GM23338 (cell line): ENCODE results near the gene PDLIM5. TPM values are rescaled to one million over a fixed set of nuclear protein-coding genes. Genes with fewer than 3 reads are reported as not detected.

ENCODE experiments used
- ATAC-seq: fragments of 200-7000 bp; cut with Tn5 transposase; 3 replicates; pipeline ENCODE4 v1.9.1; 2020
- DNase-seq: peaks from one replicate; pipeline ENCODE4 v3.0.0-alpha.2; 2015; ENCODE audit warnings: low spot score
- H2AFZ ChIP-seq: fragments of 200-600 bp; sonication (generic); 2 replicates; pipeline ENCODE4 v1.8.0; 2016; ENCODE audit warnings: antibody characterized with exemption, mild to moderate bottlenecking, moderate library complexity
- H3F3A ChIP-seq: fragments of 200-600 bp; sonication (generic); replicated peaks from 2 replicates; pipeline ENCODE4 v1.8.0; 2017; ENCODE audit warnings: antibody characterized with exemption, mixed run types, low read depth
- H3K27ac ChIP-seq: fragments of 200-600 bp; sonication (generic); 2 replicates; pipeline ENCODE4 v1.6.1; 2016; ENCODE audit warnings: low read depth
- H3K27me3 ChIP-seq: fragments of 200-600 bp; sonication (generic); 2 replicates; pipeline ENCODE4 v1.8.0; 2016; ENCODE audit warnings: mild to moderate bottlenecking, mixed run types, moderate library complexity; ENCODE audit not compliant: insufficient read depth
- H3K36me3 ChIP-seq: fragments of 200-600 bp; sonication (generic); 2 replicates; pipeline ENCODE4 v1.8.0; 2016; ENCODE audit warnings: mild to moderate bottlenecking; ENCODE audit not compliant: insufficient read depth
- H3K4me1 ChIP-seq: fragments of 200-600 bp; sonication (generic); 2 replicates; pipeline ENCODE4 v1.8.0; 2016; ENCODE audit warnings: mild to moderate bottlenecking, moderate library complexity; ENCODE audit not compliant: insufficient read depth
- H3K4me2 ChIP-seq: fragments of 200-600 bp; sonication (generic); 2 replicates; pipeline ENCODE4 v1.7.1; 2017; ENCODE audit warnings: mixed run types
- H3K4me3 ChIP-seq: fragments of 200-600 bp; sonication (generic); 2 replicates; pipeline ENCODE4 v1.6.1; 2016; ENCODE audit warnings: mixed run types
- H3K79me2 ChIP-seq: fragments of 200-600 bp; sonication (generic); replicated peaks from 2 replicates; pipeline ENCODE4 v1.8.0; 2017; ENCODE audit warnings: mild to moderate bottlenecking; ENCODE audit not compliant: insufficient read depth
- H3K9me2 ChIP-seq: fragments of 200-600 bp; sonication (generic); 2 replicates; pipeline ENCODE4 v1.8.0; 2017; ENCODE audit not compliant: insufficient read depth
- H4K20me1 ChIP-seq: fragments of 200-600 bp; sonication (generic); replicated peaks from 2 replicates; pipeline ENCODE4 v1.8.0; 2017; ENCODE audit warnings: mild to moderate bottlenecking; ENCODE audit not compliant: insufficient read depth
- H3K27ac Mint-ChIP-seq: 2 replicates; pipeline ENCODE4 v1.8.0; 2020; ENCODE audit warnings: inconsistent platforms, mild to moderate bottlenecking, moderate library complexity, mixed read lengths
- H3K27me3 Mint-ChIP-seq: 3 replicates; pipeline ENCODE4 v1.8.0; 2022; ENCODE audit warnings: low read depth, mild to moderate bottlenecking, moderate library complexity, mixed read lengths, inconsistent platforms; ENCODE audit not compliant: insufficient read depth, poor library complexity
- H3K36me3 Mint-ChIP-seq: 3 replicates; pipeline ENCODE4 v1.8.0; 2021; ENCODE audit warnings: low read depth, mild to moderate bottlenecking, inconsistent platforms, moderate library complexity, mixed read lengths
- H3K4me1 Mint-ChIP-seq: 3 replicates; pipeline ENCODE4 v1.8.0; 2020; ENCODE audit warnings: mild to moderate bottlenecking, inconsistent platforms, mixed read lengths
- H3K4me3 Mint-ChIP-seq: 3 replicates; pipeline ENCODE4 v1.8.0; 2021; ENCODE audit warnings: moderate library complexity, mild to moderate bottlenecking, inconsistent platforms, mixed read lengths
- H3K9me3 Mint-ChIP-seq: 3 replicates; pipeline ENCODE4 v1.8.0; 2020; ENCODE audit warnings: moderate library complexity, mild to moderate bottlenecking, inconsistent platforms, mixed read lengths
- CREB1 ChIP-seq: fragments of 250-450 bp; sonication (Bioruptor Pico); IDR thresholded peaks from 2 replicates; pipeline ENCODE4 v1.5.0; 2020; ENCODE audit warnings: low read depth, mild to moderate bottlenecking, moderate library complexity
- EZH2 ChIP-seq: fragments of 200-600 bp; sonication (generic); IDR thresholded peaks from one replicate; pipeline ENCODE4 v1.8.0; 2017; ENCODE audit warnings: antibody characterized with exemption, mild to moderate bottlenecking, low read depth; ENCODE audit not compliant: unreplicated experiment
- EZH2phosphoT487 ChIP-seq: fragments of 200-600 bp; sonication (generic); IDR thresholded peaks from one replicate; pipeline ENCODE4 v1.8.1; 2018; ENCODE audit warnings: antibody characterized with exemption; ENCODE audit not compliant: unreplicated experiment
- NANOG ChIP-seq: IDR thresholded peaks from 2 replicates; pipeline ENCODE4 v1.6.1; 2016; ENCODE audit warnings: antibody characterized with exemption, borderline replicate concordance
- POLR2AphosphoS5 ChIP-seq: IDR thresholded peaks from 2 replicates; pipeline ENCODE4 v1.6.1; 2016; ENCODE audit warnings: antibody characterized with exemption, low read depth
- ZNF114 ChIP-seq: fragments of 250-450 bp; sonication (Bioruptor Pico); IDR thresholded peaks from 2 replicates; pipeline ENCODE4 v1.5.0; 2020; ENCODE audit warnings: mild to moderate bottlenecking, moderate library complexity
- ZNF331 ChIP-seq: fragments of 250-450 bp; sonication (Bioruptor Pico); IDR thresholded peaks from 2 replicates; pipeline ENCODE4 v1.5.0; 2020; ENCODE audit warnings: low read depth, mild to moderate bottlenecking, moderate library complexity
- polyA plus RNA-seq: library from polyadenylated mRNA; unstranded; fragments of >200 nt; fragmentation: Nextera tagmentation; extraction: Ambion mirVana; gene quantifications from 2 replicates; pipeline ENCODE4 v1.2.1, GENCODE V29; 2016
- total RNA-seq: library from RNA; depleted of rRNA; stranded (reverse); fragments of >200 nt; shearing (Covaris generic); gene quantifications from 2 replicates; pipeline ENCODE4 v1.2.3, GENCODE V29; 2014
- TF ChIP-seq, protein P1 (sequence below), 2 experiments: fragments of 200-600 bp in 1 of 2; sonication (generic) in 1 of 2; conservative IDR thresholded peaks; 2 replicates each; pipeline versions ENCODE4 v1.5.1 to v1.6.1; 2016 to 2017; ENCODE audit warnings: antibody characterized with exemption in 2 of 2, low read depth in 2 of 2, mild to moderate bottlenecking in 2 of 2, moderate library complexity in 1 of 2
- TF ChIP-seq, protein P2 (sequence below): IDR thresholded peaks from 2 replicates; pipeline ENCODE4 v1.6.1; 2016; ENCODE audit warnings: antibody characterized with exemption
- TF ChIP-seq, protein P3 (sequence below): IDR thresholded peaks from one replicate; pipeline ENCODE4 v1.6.1; 2018; ENCODE audit warnings: antibody characterized with exemption; ENCODE audit not compliant: unreplicated experiment

The PDLIM5 gene
- total and polyA plus RNA-seq, 2 experiments from 2014 or later = 45.2 to 53.0 TPM

DNA sequence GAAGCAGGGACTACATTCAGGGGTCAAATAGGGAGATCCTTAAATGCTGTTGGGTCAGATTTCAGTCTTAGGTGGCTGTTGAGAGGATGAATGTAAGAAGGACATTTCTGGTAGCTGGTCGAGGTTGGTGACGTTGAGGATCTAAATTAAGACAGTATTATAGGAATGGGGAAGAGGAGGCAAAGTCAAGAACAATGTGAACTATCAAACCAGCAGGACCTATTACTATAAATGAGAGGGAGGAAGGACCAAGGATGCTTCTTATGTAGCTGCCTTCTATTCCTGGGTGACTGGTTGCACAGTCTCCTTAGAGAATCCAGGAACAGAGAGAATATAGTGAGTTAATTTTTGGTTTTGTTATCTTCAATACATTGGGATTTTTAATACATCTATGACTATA lies 187.6 kb downstream of the PDLIM5 start:
- TF ChIP-seq ZNF114 (CRISPR knock-in tag) (no peak), POLR2AphosphoS5 (no peak), EZH2 (no peak), CREB1 (no peak), EZH2phosphoT487 (no peak), ZNF331 (CRISPR knock-in tag) (no peak)
- TF ChIP-seq, protein P1, sequence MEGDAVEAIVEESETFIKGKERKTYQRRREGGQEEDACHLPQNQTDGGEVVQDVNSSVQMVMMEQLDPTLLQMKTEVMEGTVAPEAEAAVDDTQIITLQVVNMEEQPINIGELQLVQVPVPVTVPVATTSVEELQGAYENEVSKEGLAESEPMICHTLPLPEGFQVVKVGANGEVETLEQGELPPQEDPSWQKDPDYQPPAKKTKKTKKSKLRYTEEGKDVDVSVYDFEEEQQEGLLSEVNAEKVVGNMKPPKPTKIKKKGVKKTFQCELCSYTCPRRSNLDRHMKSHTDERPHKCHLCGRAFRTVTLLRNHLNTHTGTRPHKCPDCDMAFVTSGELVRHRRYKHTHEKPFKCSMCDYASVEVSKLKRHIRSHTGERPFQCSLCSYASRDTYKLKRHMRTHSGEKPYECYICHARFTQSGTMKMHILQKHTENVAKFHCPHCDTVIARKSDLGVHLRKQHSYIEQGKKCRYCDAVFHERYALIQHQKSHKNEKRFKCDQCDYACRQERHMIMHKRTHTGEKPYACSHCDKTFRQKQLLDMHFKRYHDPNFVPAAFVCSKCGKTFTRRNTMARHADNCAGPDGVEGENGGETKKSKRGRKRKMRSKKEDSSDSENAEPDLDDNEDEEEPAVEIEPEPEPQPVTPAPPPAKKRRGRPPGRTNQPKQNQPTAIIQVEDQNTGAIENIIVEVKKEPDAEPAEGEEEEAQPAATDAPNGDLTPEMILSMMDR (conservative IDR thresholded peaks at IDR 0.05; ENCODE audit: low read depth in 2 of 2) = no peak
- TF ChIP-seq, protein P2, sequence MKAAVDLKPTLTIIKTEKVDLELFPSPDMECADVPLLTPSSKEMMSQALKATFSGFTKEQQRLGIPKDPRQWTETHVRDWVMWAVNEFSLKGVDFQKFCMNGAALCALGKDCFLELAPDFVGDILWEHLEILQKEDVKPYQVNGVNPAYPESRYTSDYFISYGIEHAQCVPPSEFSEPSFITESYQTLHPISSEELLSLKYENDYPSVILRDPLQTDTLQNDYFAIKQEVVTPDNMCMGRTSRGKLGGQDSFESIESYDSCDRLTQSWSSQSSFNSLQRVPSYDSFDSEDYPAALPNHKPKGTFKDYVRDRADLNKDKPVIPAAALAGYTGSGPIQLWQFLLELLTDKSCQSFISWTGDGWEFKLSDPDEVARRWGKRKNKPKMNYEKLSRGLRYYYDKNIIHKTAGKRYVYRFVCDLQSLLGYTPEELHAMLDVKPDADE = no peak
- TF ChIP-seq, protein P3, sequence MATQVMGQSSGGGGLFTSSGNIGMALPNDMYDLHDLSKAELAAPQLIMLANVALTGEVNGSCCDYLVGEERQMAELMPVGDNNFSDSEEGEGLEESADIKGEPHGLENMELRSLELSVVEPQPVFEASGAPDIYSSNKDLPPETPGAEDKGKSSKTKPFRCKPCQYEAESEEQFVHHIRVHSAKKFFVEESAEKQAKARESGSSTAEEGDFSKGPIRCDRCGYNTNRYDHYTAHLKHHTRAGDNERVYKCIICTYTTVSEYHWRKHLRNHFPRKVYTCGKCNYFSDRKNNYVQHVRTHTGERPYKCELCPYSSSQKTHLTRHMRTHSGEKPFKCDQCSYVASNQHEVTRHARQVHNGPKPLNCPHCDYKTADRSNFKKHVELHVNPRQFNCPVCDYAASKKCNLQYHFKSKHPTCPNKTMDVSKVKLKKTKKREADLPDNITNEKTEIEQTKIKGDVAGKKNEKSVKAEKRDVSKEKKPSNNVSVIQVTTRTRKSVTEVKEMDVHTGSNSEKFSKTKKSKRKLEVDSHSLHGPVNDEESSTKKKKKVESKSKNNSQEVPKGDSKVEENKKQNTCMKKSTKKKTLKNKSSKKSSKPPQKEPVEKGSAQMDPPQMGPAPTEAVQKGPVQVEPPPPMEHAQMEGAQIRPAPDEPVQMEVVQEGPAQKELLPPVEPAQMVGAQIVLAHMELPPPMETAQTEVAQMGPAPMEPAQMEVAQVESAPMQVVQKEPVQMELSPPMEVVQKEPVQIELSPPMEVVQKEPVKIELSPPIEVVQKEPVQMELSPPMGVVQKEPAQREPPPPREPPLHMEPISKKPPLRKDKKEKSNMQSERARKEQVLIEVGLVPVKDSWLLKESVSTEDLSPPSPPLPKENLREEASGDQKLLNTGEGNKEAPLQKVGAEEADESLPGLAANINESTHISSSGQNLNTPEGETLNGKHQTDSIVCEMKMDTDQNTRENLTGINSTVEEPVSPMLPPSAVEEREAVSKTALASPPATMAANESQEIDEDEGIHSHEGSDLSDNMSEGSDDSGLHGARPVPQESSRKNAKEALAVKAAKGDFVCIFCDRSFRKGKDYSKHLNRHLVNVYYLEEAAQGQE = no peak
- H3F3A ChIP-seq = no peaks in the 10 kb centered on the region
- no peaks in the 10 kb centered on the region for H3K9me2 ChIP-seq
- no peak overlapping the region for H3K4me2 ChIP-seq
- no peak overlapping the region for H3K4me3 ChIP-seq
- Mint-ChIP-seq H3K4me1 (no peaks in the 10 kb centered on the region), H3K27me3 (no peaks in the 10 kb centered on the region), H3K27ac (no peak overlapping the region), H3K4me3 (no peak overlapping the region), H3K36me3 (no peaks in the 10 kb centered on the region), H3K9me3 (no peaks in the 10 kb centered on the region)
- no peak overlapping the region for H3K27ac ChIP-seq
- DNase-seq (no peak), ATAC-seq (no peak)
- H3K4me1 ChIP-seq = no peaks in the 10 kb centered on the region
- no peaks in the 10 kb centered on the region for H3K79me2 ChIP-seq
- H2AFZ ChIP-seq = no peak overlapping the region
- no peaks in the 10 kb centered on the region for H3K27me3 ChIP-seq
- H3K36me3 ChIP-seq = no peaks in the 10 kb centered on the region
- no peaks in the 10 kb centered on the region for H4K20me1 ChIP-seq

DNA sequence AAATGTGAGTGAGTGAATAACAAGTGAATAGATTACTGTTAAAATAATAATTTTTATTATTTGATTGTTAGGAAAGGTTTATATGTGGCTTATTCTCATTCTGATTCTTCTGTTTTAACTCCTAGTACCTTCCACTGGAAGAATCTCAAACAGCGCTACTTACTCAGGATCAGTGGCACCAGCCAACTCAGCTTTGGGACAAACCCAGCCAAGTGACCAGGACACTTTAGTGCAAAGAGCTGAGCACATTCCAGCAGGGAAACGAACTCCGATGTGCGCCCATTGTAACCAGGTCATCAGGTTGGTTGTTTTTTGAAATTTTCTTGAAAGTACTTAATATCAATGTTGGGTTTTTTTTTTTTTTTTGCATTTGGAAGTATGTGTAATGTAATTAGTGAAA lies 188.4 kb downstream of the PDLIM5 start:
- no peaks in the 10 kb centered on the region for H4K20me1 ChIP-seq
- H3K79me2 ChIP-seq = no peaks in the 10 kb centered on the region
- H3K27ac Mint-ChIP-seq = no peak overlapping the region
- no peak overlapping the region for H2AFZ ChIP-seq
- no peak overlapping the region for H3K4me2 ChIP-seq
- no peaks in the 10 kb centered on the region for H3K36me3 ChIP-seq
- DNase-seq (no peak), ATAC-seq (no peak)
- H3K4me1 ChIP-seq = no peaks in the 10 kb centered on the region
- H3K27me3 ChIP-seq = no peaks in the 10 kb centered on the region
- H3K4me1 Mint-ChIP-seq = no peaks in the 10 kb centered on the region
- H3K27me3 Mint-ChIP-seq = no peaks in the 10 kb centered on the region
- H3K4me3 ChIP-seq = no peak overlapping the region
- H3K4me3 Mint-ChIP-seq = no peak overlapping the region
- no peaks in the 10 kb centered on the region for H3K9me3 Mint-ChIP-seq
- no peaks in the 10 kb centered on the region for H3F3A ChIP-seq
- H3K36me3 Mint-ChIP-seq = no peaks in the 10 kb centered on the region
- H3K27ac ChIP-seq = no peak overlapping the region
- no peaks in the 10 kb centered on the region for H3K9me2 ChIP-seq
- no peak for TF ChIP-seq POLR2AphosphoS5
- TF ChIP-seq NANOG = no peak
- TF ChIP-seq, protein P3 = no peak
- TF ChIP-seq ZNF331 (CRISPR knock-in tag) = no peak
- no peak for TF ChIP-seq ZNF114 (CRISPR knock-in tag)
- no peak for TF ChIP-seq CREB1
- TF ChIP-seq EZH2phosphoT487 = no peak
- TF ChIP-seq, protein P2 = no peak
- no peak for TF ChIP-seq EZH2
